ENCODE measurements around the gene WNT9B. TPM values are rescaled to one million over a fixed set of nuclear protein-coding genes. Genes with fewer than 3 reads are reported as not detected.

WNT9B gene
- total RNA-seq, 1 experiment from 2014 or later, result not detected

- Histone ChIP-seq H3K9me2 (replicated peaks; ENCODE audit: low read length) (no peaks in the 10 kb centered on the region), H3K4me1 (ENCODE audit: insufficient read depth, low read length) (no peaks in the 10 kb centered on the region)
- no peak for DNase-seq
Observed at GRCh38 chr17:46811978-46812583, 39.3 kb upstream of the WNT9B start.

GRCh38 chr17:46812624-46813318 lies 38.6 kb upstream of the WNT9B start:
- H3K9me2 ChIP-seq (replicated peaks; ENCODE audit: low read length), result no peaks in the 10 kb centered on the region
- ATAC-seq (no peak), DNase-seq (no peak)
- no peaks in the 10 kb centered on the region for H4K20me1 ChIP-seq (ENCODE audit: low read length)
- no peak overlapping the region for H3K4me3 ChIP-seq (ENCODE audit: low read length)
- no peak overlapping the region for H3K4me2 ChIP-seq (ENCODE audit: low read length)
- H3K36me3 ChIP-seq (ENCODE audit: low read depth, low read length), result no peaks in the 10 kb centered on the region
- H3K9me3 ChIP-seq (ENCODE audit: low read length), result no peaks in the 10 kb centered on the region
- POLR2A ChIA-PET (ENCODE audit: unreplicated experiment), result interaction anchor here (0.6 kb wide), 1 partner anchor 21 kb away, joined by 4 read pairs; no protein-coding TSS in a partner anchor
- 0 out of 2 replicates have a peak, but pooled peaks cover 8% of the 10 kb centered on the region for H3K27me3 ChIP-seq (ENCODE audit: low read length)
- no TSS peak for BruUV-seq (replicated peaks)
- intact Hi-C loops (cut with micrococcal nuclease), result no loop called here
- no peak overlapping the region for H3K27ac ChIP-seq (ENCODE audit: low read length)
- H3F3A ChIP-seq (ENCODE audit: low read length, unreplicated experiment), result no peaks in the 10 kb centered on the region
- CTCF ChIA-PET, result no interaction called here
- H3K4me1 ChIP-seq (ENCODE audit: insufficient read depth, low read length), result no peaks in the 10 kb centered on the region
- no peak for TF ChIP-seq EZH2 (IDR thresholded peaks at IDR 0.05; ENCODE audit: low read length, unreplicated experiment)
- no peak overlapping the region for H2AFZ ChIP-seq (ENCODE audit: low read length)
- no peaks in the 10 kb centered on the region for H3K79me2 ChIP-seq (ENCODE audit: low read length)
- H3K9ac ChIP-seq (ENCODE audit: low read length), result no peak overlapping the region

More at GRCh38 chr17:46811978-46812583, 39.3 kb upstream of the WNT9B start:
- Histone ChIP-seq H3K27me3 (ENCODE audit: low read length) (0 out of 2 replicates have a peak, but pooled peaks cover under 1% of the 10 kb centered on the region), H3K9ac (ENCODE audit: low read length) (no peak overlapping the region), H3K79me2 (ENCODE audit: low read length) (no peaks in the 10 kb centered on the region), H3K4me3 (ENCODE audit: low read length) (no peak overlapping the region), H3K9me3 (ENCODE audit: low read length) (no peaks in the 10 kb centered on the region), H3F3A (ENCODE audit: low read length, unreplicated experiment) (no peaks in the 10 kb centered on the region), H3K4me2 (ENCODE audit: low read length) (no peak overlapping the region), H2AFZ (ENCODE audit: low read length) (no peak overlapping the region), H4K20me1 (ENCODE audit: low read length) (no peaks in the 10 kb centered on the region), H3K27ac (ENCODE audit: low read length) (no peak overlapping the region), H3K36me3 (ENCODE audit: low read depth, low read length) (no peaks in the 10 kb centered on the region)
- BruUV-seq (replicated peaks), result no TSS peak
- intact Hi-C loops (cut with micrococcal nuclease), result no loop called here
- ATAC-seq, result peak; percentile 68
- POLR2A ChIA-PET (ENCODE audit: unreplicated experiment), result no interaction called here
- CTCF ChIA-PET, result no interaction called here
- TF ChIP-seq EZH2 (IDR thresholded peaks at IDR 0.05; ENCODE audit: low read length, unreplicated experiment), result no peak
- no peak for TF ChIP-seq EZH2phosphoT487 (IDR thresholded peaks at IDR 0.05; ENCODE audit: borderline replicate concordance, low read length)
- TF ChIP-seq CTCF (conservative IDR thresholded peaks at IDR 0.05; ENCODE audit: low read depth, low read length), result no peak

- CTCF ChIA-PET, result no interaction called here
- Histone ChIP-seq H3K79me2 (ENCODE audit: low read length) (no peaks in the 10 kb centered on the region), H3K4me1 (ENCODE audit: insufficient read depth, low read length) (no peaks in the 10 kb centered on the region)
Observed at GRCh38 chr17:46813920-46814319, 37.5 kb upstream of the WNT9B start.

More at GRCh38 chr17:46813920-46814319, 37.5 kb upstream of the WNT9B start:
- Histone ChIP-seq H3K9me3 (ENCODE audit: low read length) (no peaks in the 10 kb centered on the region), H2AFZ (ENCODE audit: low read length) (no peak overlapping the region), H3F3A (ENCODE audit: low read length, unreplicated experiment) (no peaks in the 10 kb centered on the region), H3K4me2 (ENCODE audit: low read length) (no peak overlapping the region), H3K27me3 (ENCODE audit: low read length) (0 out of 2 replicates have a peak, but pooled peaks cover 10% of the 10 kb centered on the region), H3K27ac (ENCODE audit: low read length) (no peak overlapping the region), H3K4me3 (ENCODE audit: low read length) (no peak overlapping the region), H3K9me2 (replicated peaks; ENCODE audit: low read length) (no peaks in the 10 kb centered on the region), H4K20me1 (ENCODE audit: low read length) (no peaks in the 10 kb centered on the region), H3K9ac (ENCODE audit: low read length) (no peak overlapping the region), H3K36me3 (ENCODE audit: low read depth, low read length) (no peaks in the 10 kb centered on the region)
- POLR2A ChIA-PET (ENCODE audit: unreplicated experiment), result no interaction called here
- intact Hi-C loops (cut with micrococcal nuclease), result no loop called here
- DNase-seq, result no peak
- no peak for ATAC-seq
- TF ChIP-seq EZH2phosphoT487 (IDR thresholded peaks at IDR 0.05; ENCODE audit: borderline replicate concordance, low read length), result no peak
- no peak for TF ChIP-seq EZH2 (IDR thresholded peaks at IDR 0.05; ENCODE audit: low read length, unreplicated experiment)
- TF ChIP-seq CTCF (conservative IDR thresholded peaks at IDR 0.05; ENCODE audit: low read depth, low read length), result no peak
- BruUV-seq (replicated peaks), result no TSS peak
